HepG2 (cell line): ENCODE data around the gene MLH1. TPM values are rescaled to one million over a fixed set of nuclear protein-coding genes. Genes with fewer than 3 reads are reported as not detected.

Experiments
- ATAC-seq: fragments of 200-7000 bp; cut with Tn5 transposase; 3 replicates; pipeline ENCODE4 v1.9.1; 2020; ENCODE audit warnings: mild to moderate bottlenecking, moderate library complexity
- BruUV-seq: library from RNA; stranded (reverse); fragments of 400-500 nt; replicated peaks from 2 replicates; lab custom pipeline; 2021; lab: Mats Ljungman, UMichigan
- CTCF ChIA-PET: fragments of 300-600 bp; formaldehyde crosslinking; extraction: SDS; loops from one replicate; lab custom pipeline; 2021; ENCODE audit warnings: low total read pairs, inconsistent platforms, low intra/inter-chr PET ratio; lab: Yijun Ruan, JAX
- POLR2A ChIA-PET: fragments of 350-600 bp; sonication (Branson Sonifier 250); formaldehyde crosslinking; loops from one replicate; lab custom pipeline; 2020; ENCODE audit warnings: antibody characterized with exemption, inconsistent platforms; lab: Yijun Ruan, JAX
- DNase-seq: peaks from one replicate; pipeline ENCODE4 v3.0.0-alpha.2; 2015; ENCODE audit warnings: low spot score
- FAIRE-seq: peaks from 3 replicates; lab custom pipeline; 2011; peaks lifted over from hg19 to GRCh38; lab: Jason Lieb, UNC
- H2AFZ ChIP-seq: one replicate; pipeline ENCODE4 v1.6.1; 2011; ENCODE audit warnings: low read length, inconsistent platforms
- H3K27ac ChIP-seq: fragments of 300-600 bp; 3 replicates; pipeline ENCODE4 v1.8.0; 2011; ENCODE audit warnings: mixed run types, mild to moderate bottlenecking, mixed read lengths, low read length, inconsistent platforms; ENCODE audit not compliant: insufficient read depth; ENCODE audit errors: extremely low read length
- H3K27me3 ChIP-seq, 2 experiments: fragments of 200-600 bp in 1 of 2; 2 replicates in 1 of 2; 3 replicates in 1 of 2; pipeline versions ENCODE4 v1.6.0 to v1.8.0; 2011; ENCODE audit warnings: low read length in 2 of 2, mild to moderate bottlenecking in 2 of 2, moderate library complexity in 2 of 2, inconsistent platforms in 1 of 2; ENCODE audit not compliant: insufficient read depth in 2 of 2, control insufficient read depth in 1 of 2
- H3K36me3 ChIP-seq, 2 experiments: fragments of 200-600 bp in 1 of 2; replicated peaks in 1 of 2; 2 replicates in 1 of 2; 3 replicates in 1 of 2; pipeline versions ENCODE4 v1.5.1 to v1.8.0; 2011; ENCODE audit warnings: low read length in 2 of 2, inconsistent platforms in 1 of 2; ENCODE audit not compliant: insufficient read depth in 2 of 2, control insufficient read depth in 1 of 2
- H3K4me1 ChIP-seq: 2 replicates; pipeline ENCODE4 v1.5.1; 2012; ENCODE audit warnings: low read length, inconsistent platforms; ENCODE audit not compliant: insufficient read depth
- H3K4me2 ChIP-seq: 2 replicates; pipeline ENCODE4 v1.6.0; 2011; ENCODE audit warnings: low read depth, low read length, inconsistent platforms
- H3K4me3 ChIP-seq, 3 experiments: fragments of 200-600 bp in 1 of 3; sonication (generic), shearing (Covaris generic) in 1 of 3; replicated peaks in 1 of 3; 2 replicates each; pipeline ENCODE4 v1.5.1; 2011 to 2016; ENCODE audit warnings: low read length in 3 of 3, inconsistent platforms in 2 of 3, low read depth in 2 of 3, mild to moderate bottlenecking in 2 of 3, control low read depth in 1 of 3, mixed read lengths in 1 of 3; ENCODE audit not compliant: insufficient read depth in 1 of 3
- H3K79me2 ChIP-seq: one replicate; pipeline ENCODE4 v1.6.1; 2011; ENCODE audit warnings: low read length, inconsistent platforms; ENCODE audit not compliant: insufficient read depth
- H3K9ac ChIP-seq: 2 replicates; pipeline ENCODE4 v1.6.0; 2011; ENCODE audit warnings: mild to moderate bottlenecking, low read depth, low read length, inconsistent platforms; ENCODE audit not compliant: insufficient read depth
- H3K9me3 ChIP-seq: 2 replicates; pipeline ENCODE4 v1.5.1; 2012; ENCODE audit warnings: mild to moderate bottlenecking, low read length
- H4K20me1 ChIP-seq: 2 replicates; pipeline ENCODE4 v1.6.0; 2011; ENCODE audit warnings: inconsistent platforms, mild to moderate bottlenecking, low read length, moderate library complexity; ENCODE audit not compliant: insufficient read depth
- DMAP1 ChIP-seq: IDR thresholded peaks from 2 replicates; pipeline ENCODE4 v1.6.1; 2016
- HCFC1 ChIP-seq: fragments of 150-350 bp; IDR thresholded peaks from 2 replicates; pipeline ENCODE4 v1.6.1; 2014; ENCODE audit warnings: low read depth, low read length
- RBM39 ChIP-seq: fragments of 200-400 bp; formaldehyde crosslinking; IDR thresholded peaks from one replicate; pipeline ENCODE4 v1.6.1; 2018; ENCODE audit warnings: antibody characterized with exemption, mild to moderate bottlenecking, low read depth, low read length; ENCODE audit not compliant: poor library complexity, severe bottlenecking
- RCOR2 ChIP-seq: IDR thresholded peaks from 2 replicates; pipeline ENCODE4 v1.6.1; 2016; ENCODE audit warnings: missing biosample characterization, missing genetic modification reagents
- SRF ChIP-seq: IDR thresholded peaks from 2 replicates; pipeline ENCODE4 v1.6.1; 2011; ENCODE audit warnings: mild to moderate bottlenecking, low read depth, low read length, moderate library complexity
- THAP11 ChIP-seq: IDR thresholded peaks from 2 replicates; pipeline ENCODE4 v1.6.1; 2016; ENCODE audit warnings: missing biosample characterization, missing genetic modification reagents
- ZIK1 ChIP-seq: sonication (generic); formaldehyde crosslinking; IDR thresholded peaks from 2 replicates; pipeline ENCODE4 v1.5.0; 2020; ENCODE audit warnings: mild to moderate bottlenecking, low read depth, missing genetic modification reagents, borderline replicate concordance
- ZNF33B ChIP-seq: sonication (generic); formaldehyde crosslinking; IDR thresholded peaks from 2 replicates; pipeline ENCODE4 v1.5.1; 2020; ENCODE audit warnings: mild to moderate bottlenecking, missing genetic modification reagents
- ZNF343 ChIP-seq: sonication (generic); formaldehyde crosslinking; IDR thresholded peaks from 2 replicates; pipeline ENCODE4 v1.4.0; 2020; ENCODE audit warnings: mild to moderate bottlenecking, missing genetic modification reagents
- ZNF563 ChIP-seq: sonication (generic); formaldehyde crosslinking; IDR thresholded peaks from 2 replicates; pipeline ENCODE4 v1.8.0; 2022; ENCODE audit warnings: mild to moderate bottlenecking, moderate library complexity, missing genetic modification reagents
- ZNF768 ChIP-seq: sonication (generic); formaldehyde crosslinking; IDR thresholded peaks from 2 replicates; pipeline ENCODE4 v1.4.0; 2020; ENCODE audit warnings: missing genetic modification reagents
- ZSCAN20 ChIP-seq: sonication (generic); formaldehyde crosslinking; IDR thresholded peaks from 2 replicates; pipeline ENCODE4 v1.4.0; 2020; ENCODE audit warnings: missing genetic modification reagents, mild to moderate bottlenecking, borderline replicate concordance
- WGBS: methylation state at CpG from one replicate; pipeline ENCODE4 v1.1.6; 2017; ENCODE audit warnings: low lambda C conversion rate; 5-methylcytosine and 5-hydroxymethylcytosine counted together
- in situ Hi-C: cut with HindIII; loops from 2 replicates; pipeline ENCODE4 v1.10.0; 2017; ENCODE audit warnings: low pct_unique_long_range_greater_than_20kb; ENCODE audit not compliant: extremely low pct_ligation_motif_present
- intact Hi-C: fragments of 100-400 bp; cut with micrococcal nuclease; formaldehyde crosslinking; loops from one replicate; pipeline ENCODE4 v1.10.0; 2022; ENCODE audit not compliant: unreplicated experiment
- polyA plus RNA-seq, 8 experiments: library from polyadenylated mRNA; depleted of rRNA in 3 of 8; stranded (reverse) in 7 of 8; unstranded in 1 of 8; fragments of >200 nt; fragmentation: Illumina TruSeq in 4 of 8; extraction: Trizol in 4 of 8; gene quantifications; 2 replicates each; pipeline versions ENCODE4 v1.2.1 to v1.2.3, GENCODE V29; 2011 to 2016; ENCODE audit warnings: low read depth in 4 of 8, missing spikeins in 1 of 8, mixed read lengths in 1 of 8; ENCODE audit not compliant: insufficient read depth in 1 of 8
- total RNA-seq, 5 experiments: library from RNA; depleted of rRNA; stranded (reverse); fragments of >200 nt; fragmentation: Illumina TruSeq; extraction: Trizol; gene quantifications; 2 replicates each; pipeline ENCODE4 v1.2.3, GENCODE V29; 2016; ENCODE audit warnings: low read depth in 1 of 5
- TF ChIP-seq, protein P1 (sequence below): sonication (generic); formaldehyde crosslinking; IDR thresholded peaks from 2 replicates; pipeline ENCODE4 v1.8.0; 2022; ENCODE audit warnings: mild to moderate bottlenecking, missing genetic modification reagents
- TF ChIP-seq, protein P2 (sequence below): sonication (generic); formaldehyde crosslinking; IDR thresholded peaks from 2 replicates; pipeline ENCODE4 v1.4.0; 2020; ENCODE audit warnings: mild to moderate bottlenecking, missing genetic modification reagents
- TF ChIP-seq, protein P3 (sequence below): sonication (generic); formaldehyde crosslinking; IDR thresholded peaks from 2 replicates; pipeline ENCODE4 v1.5.0; 2020; ENCODE audit warnings: mild to moderate bottlenecking, missing genetic modification reagents, borderline replicate concordance

The MLH1 gene
- total and polyA plus RNA-seq, 2 of the 13 experiments (the other 11 are each of a cell fraction or from before 2014, with no cell fraction given): 29.5 to 70.8 TPM

DNA sequence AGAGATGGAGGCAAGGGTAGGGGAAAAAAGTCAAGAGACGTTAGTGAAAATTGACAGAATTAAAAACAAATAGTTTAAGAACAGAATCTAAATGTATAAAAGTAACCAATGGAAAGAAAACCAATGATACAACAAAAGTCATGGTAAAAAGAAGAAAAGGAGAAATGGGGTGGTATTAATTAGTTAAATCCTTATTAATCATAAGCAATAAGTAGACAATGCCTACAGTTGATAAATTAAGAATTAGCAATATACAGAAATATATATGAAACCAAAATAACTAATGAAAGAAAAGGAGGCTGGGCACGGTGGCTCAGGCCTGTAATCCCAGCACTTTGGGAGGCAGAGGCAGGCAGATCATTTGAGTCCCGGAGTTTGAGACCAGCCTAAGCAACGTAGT, 24.2 kb upstream of the MLH1 start:
- no peak for ATAC-seq
- Histone ChIP-seq H4K20me1 (no peaks in the 10 kb centered on the region), H3K27me3 (no peaks in the 10 kb centered on the region), H3K9ac (no peak overlapping the region)
- POLR2A ChIA-PET: no interaction called here
- TF ChIP-seq ZNF768 (CRISPR knock-in tag) (no peak), ZNF343 (CRISPR knock-in tag) (no peak), ZSCAN20 (CRISPR knock-in tag) (no peak), THAP11 (CRISPR knock-in tag) (no peak), RCOR2 (CRISPR knock-in tag) (no peak), ZNF563 (CRISPR knock-in tag) (no peak), ZNF33B (CRISPR knock-in tag) (no peak), HCFC1 (no peak), DMAP1 (CRISPR knock-in tag) (no peak), SRF (no peak), ZIK1 (CRISPR knock-in tag) (no peak), RBM39 (no peak)
- TF ChIP-seq, protein P1, sequence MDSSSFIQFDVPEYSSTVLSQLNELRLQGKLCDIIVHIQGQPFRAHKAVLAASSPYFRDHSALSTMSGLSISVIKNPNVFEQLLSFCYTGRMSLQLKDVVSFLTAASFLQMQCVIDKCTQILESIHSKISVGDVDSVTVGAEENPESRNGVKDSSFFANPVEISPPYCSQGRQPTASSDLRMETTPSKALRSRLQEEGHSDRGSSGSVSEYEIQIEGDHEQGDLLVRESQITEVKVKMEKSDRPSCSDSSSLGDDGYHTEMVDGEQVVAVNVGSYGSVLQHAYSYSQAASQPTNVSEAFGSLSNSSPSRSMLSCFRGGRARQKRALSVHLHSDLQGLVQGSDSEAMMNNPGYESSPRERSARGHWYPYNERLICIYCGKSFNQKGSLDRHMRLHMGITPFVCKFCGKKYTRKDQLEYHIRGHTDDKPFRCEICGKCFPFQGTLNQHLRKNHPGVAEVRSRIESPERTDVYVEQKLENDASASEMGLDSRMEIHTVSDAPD: no peak
- TF ChIP-seq, protein P2, sequence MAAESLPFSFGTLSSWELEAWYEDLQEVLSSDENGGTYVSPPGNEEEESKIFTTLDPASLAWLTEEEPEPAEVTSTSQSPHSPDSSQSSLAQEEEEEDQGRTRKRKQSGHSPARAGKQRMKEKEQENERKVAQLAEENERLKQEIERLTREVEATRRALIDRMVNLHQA (CRISPR knock-in tag): no peak
- TF ChIP-seq, protein P3, sequence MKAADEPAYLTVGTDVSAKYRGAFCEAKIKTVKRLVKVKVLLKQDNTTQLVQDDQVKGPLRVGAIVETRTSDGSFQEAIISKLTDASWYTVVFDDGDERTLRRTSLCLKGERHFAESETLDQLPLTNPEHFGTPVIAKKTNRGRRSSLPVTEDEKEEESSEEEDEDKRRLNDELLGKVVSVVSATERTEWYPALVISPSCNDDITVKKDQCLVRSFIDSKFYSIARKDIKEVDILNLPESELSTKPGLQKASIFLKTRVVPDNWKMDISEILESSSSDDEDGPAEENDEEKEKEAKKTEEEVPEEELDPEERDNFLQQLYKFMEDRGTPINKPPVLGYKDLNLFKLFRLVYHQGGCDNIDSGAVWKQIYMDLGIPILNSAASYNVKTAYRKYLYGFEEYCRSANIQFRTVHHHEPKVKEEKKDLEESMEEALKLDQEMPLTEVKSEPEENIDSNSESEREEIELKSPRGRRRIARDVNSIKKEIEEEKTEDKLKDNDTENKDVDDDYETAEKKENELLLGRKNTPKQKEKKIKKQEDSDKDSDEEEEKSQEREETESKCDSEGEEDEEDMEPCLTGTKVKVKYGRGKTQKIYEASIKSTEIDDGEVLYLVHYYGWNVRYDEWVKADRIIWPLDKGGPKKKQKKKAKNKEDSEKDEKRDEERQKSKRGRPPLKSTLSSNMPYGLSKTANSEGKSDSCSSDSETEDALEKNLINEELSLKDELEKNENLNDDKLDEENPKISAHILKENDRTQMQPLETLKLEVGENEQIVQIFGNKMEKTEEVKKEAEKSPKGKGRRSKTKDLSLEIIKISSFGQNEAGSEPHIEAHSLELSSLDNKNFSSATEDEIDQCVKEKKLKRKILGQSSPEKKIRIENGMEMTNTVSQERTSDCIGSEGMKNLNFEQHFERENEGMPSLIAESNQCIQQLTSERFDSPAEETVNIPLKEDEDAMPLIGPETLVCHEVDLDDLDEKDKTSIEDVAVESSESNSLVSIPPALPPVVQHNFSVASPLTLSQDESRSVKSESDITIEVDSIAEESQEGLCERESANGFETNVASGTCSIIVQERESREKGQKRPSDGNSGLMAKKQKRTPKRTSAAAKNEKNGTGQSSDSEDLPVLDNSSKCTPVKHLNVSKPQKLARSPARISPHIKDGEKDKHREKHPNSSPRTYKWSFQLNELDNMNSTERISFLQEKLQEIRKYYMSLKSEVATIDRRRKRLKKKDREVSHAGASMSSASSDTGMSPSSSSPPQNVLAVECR (CRISPR knock-in tag): no peak
- TF ChIP-seq, all 625 proteins: peak for 0
- Histone ChIP-seq H3K79me2 (no peaks in the 10 kb centered on the region), H3K4me1 (peaks cover 37% of the 10 kb centered on the region), H3K9me3 (no peaks in the 10 kb centered on the region), H3K4me2 (no peak overlapping the region), H3K27ac (no peak overlapping the region), H3K4me3 (no peak overlapping the region), H2AFZ (no peak overlapping the region), H3K36me3 (no peaks in the 10 kb centered on the region)
- FAIRE-seq: no peak
- DNase-seq: no peak
- WGBS: 95% methylated on average over 4 of the region's 4 CpGs
- CTCF ChIA-PET: no interaction called here
- in situ Hi-C loops: loop anchor here (25.0 kb wide), 1 partner anchor 232 kb away; no protein-coding TSS in a partner anchor
- no TSS peak for BruUV-seq
- intact Hi-C loops: no loop called here
